Prostate gland (tissue), 2 donors: ENCODE data around the gene NME3.

Source experiments
- CTCF ChIP-seq, 4 experiments: fragments of 200-600 bp in 2 of 4; fragments of 450-650 bp in 2 of 4; sonication (generic) in 2 of 4; IDR thresholded peaks; 1 replicate in 3 of 4; 2 replicates in 1 of 4; pipeline ENCODE4 v1.5.1; 2016 to 2019; ENCODE audit warnings: antibody characterized with exemption in 4 of 4, mild to moderate bottlenecking in 2 of 4, moderate library complexity in 2 of 4
- POLR2A ChIP-seq: fragments of 450-650 bp; IDR thresholded peaks from one replicate; pipeline ENCODE4 v1.6.1; 2016; ENCODE audit warnings: antibody characterized with exemption, mild to moderate bottlenecking

- TF ChIP-seq POLR2A = no peak
- TF ChIP-seq CTCF (IDR thresholded peaks at IDR 0.05) = no peak
These were observed 31.1 kb downstream of the NME3 start for GRCh38 chr16:1740234-1740633.
